Esophagus muscularis mucosa (tissue), 3 donors: Measurements from ENCODE around the gene CITED2.

ENCODE experiments used
- CTCF ChIP-seq, 3 experiments: fragments of 200-600 bp in 2 of 3; fragments of 450-650 bp in 1 of 3; sonication (generic) in 2 of 3; IDR thresholded peaks; one replicate each; pipeline ENCODE4 v1.5.1; 2017 to 2019; ENCODE audit warnings: antibody characterized with exemption in 3 of 3, mild to moderate bottlenecking in 2 of 3, moderate library complexity in 1 of 3
- POLR2A ChIP-seq: fragments of 450-650 bp; IDR thresholded peaks from one replicate; pipeline ENCODE4 v1.6.1; 2017; ENCODE audit warnings: antibody characterized with exemption, moderate library complexity, mild to moderate bottlenecking, low read depth

GRCh38 chr6:139349464-139350020, 24.9 kb downstream of the CITED2 start:
- TF ChIP-seq CTCF (IDR thresholded peaks at IDR 0.05) (no peak), POLR2A (no peak)
